Tibial nerve (tissue), 4 donors: Measurements from ENCODE around the gene ATR. TPM values are rescaled to one million over a fixed set of nuclear protein-coding genes. Genes with fewer than 3 reads are reported as not detected.
A peak's percentile ranks its signal among the peaks of the same experiment; 100 is the strongest.
"Not testable (repeated sequence)": the region's sequence is repeated elsewhere in the genome, so short reads cannot be mapped to it uniquely, and the experiment has no call there.

ENCODE experiments used
- DNase-seq, 2 donors: peaks; one replicate each; pipeline ENCODE4 v3.0.0-alpha.2; 2019; ENCODE audit warnings: low spot score in 2 of 2
- H3K27ac ChIP-seq, 4 donors: fragments of 200-600 bp; sonication (generic) in 3 of 4; one replicate each; pipeline ENCODE4 v1.5.1; 2017 to 2019; ENCODE audit warnings: mild to moderate bottlenecking in 1 of 4
- H3K27me3 ChIP-seq, 2 donors: fragments of 200-600 bp; sonication (generic) in 1 of 2; one replicate each; pipeline versions ENCODE4 v1.5.1 to v1.6.0; 2017 to 2019
- H3K36me3 ChIP-seq, 3 donors: fragments of 200-600 bp; sonication (generic); one replicate each; pipeline ENCODE4 v1.5.1; 2018 to 2019
- H3K4me1 ChIP-seq, 4 donors: fragments of 200-600 bp; sonication (generic) in 3 of 4; one replicate each; pipeline ENCODE4 v1.5.1; 2017 to 2019
- H3K4me3 ChIP-seq, 4 donors: fragments of 200-600 bp; sonication (generic) in 3 of 4; one replicate each; pipeline ENCODE4 v1.5.1; 2017 to 2019; ENCODE audit warnings: mild to moderate bottlenecking in 1 of 4, moderate library complexity in 1 of 4
- H3K9me3 ChIP-seq, 4 donors: fragments of 200-600 bp; sonication (generic) in 3 of 4; one replicate each; pipeline ENCODE4 v1.5.1; 2017 to 2019
- CTCF ChIP-seq, 5 experiments: fragments of 200-600 bp in 3 of 5; fragments of 450-650 bp in 2 of 5; sonication (generic) in 3 of 5; IDR thresholded peaks; one replicate each; pipeline ENCODE4 v1.5.1; 2016 to 2019; ENCODE audit warnings: antibody characterized with exemption in 5 of 5, mild to moderate bottlenecking in 3 of 5, moderate library complexity in 2 of 5
- EP300 ChIP-seq, 2 donors: sonication (generic); formaldehyde crosslinking; IDR thresholded peaks; one replicate each; pipeline ENCODE4 v1.6.1; 2017; ENCODE audit warnings: antibody characterized with exemption in 2 of 2, mild to moderate bottlenecking in 1 of 2
- POLR2A ChIP-seq, 2 donors: fragments of 450-650 bp; IDR thresholded peaks; one replicate each; pipeline ENCODE4 v1.6.1; 2017; ENCODE audit warnings: antibody characterized with exemption in 2 of 2, mild to moderate bottlenecking in 2 of 2, moderate library complexity in 2 of 2
- WGBS, 2 donors: methylation state at CpG; one replicate each; pipeline ENCODE4 v1.1.5; 2018; 5-methylcytosine and 5-hydroxymethylcytosine counted together
- total RNA-seq, 4 donors: library from RNA; depleted of rRNA; stranded (reverse); fragments of >200 nt; gene quantifications; one replicate each; pipeline ENCODE4 v1.1.0, GENCODE V29; 2016

Gene ATR
- total RNA-seq, 4 donors from 2014 or later: 20.8 to 43.3 (median 31.6) TPM

GRCh38 chr3:142580061-142580423 lies 1.5 kb upstream of the ATR start:
- Histone ChIP-seq H3K27ac (no peak overlapping the region), H3K9me3 (no peaks in the 10 kb centered on the region)

GRCh38 chr3:142577696-142578328 lies 721 bp downstream of the ATR start:
- no peak for DNase-seq
- Histone ChIP-seq H3K36me3 (no peaks in the 10 kb centered on the region), H3K27ac (peak overlapping the region; percentile 9 to 92 (median 84)), H3K9me3 (no peaks in the 10 kb centered on the region), H3K27me3 (no peaks in the 10 kb centered on the region), H3K4me1 (peaks cover 0 to 38% (median 17%) of the 10 kb centered on the region in 4 donors), H3K4me3 (peak overlapping the region; percentile 64 to 96 (median 85))
- WGBS, 2 donors: 7 to 8% methylated on average over 12 of the region's 12 CpGs
- TF ChIP-seq POLR2A (IDR thresholded peaks at IDR 0.05): no peak
- no peak for TF ChIP-seq CTCF (IDR thresholded peaks at IDR 0.05)
- TF ChIP-seq EP300 (IDR thresholded peaks at IDR 0.05): no peak

More at GRCh38 chr3:142580061-142580423, 1.5 kb upstream of the ATR start:
- H3K36me3 ChIP-seq: no peaks in the 10 kb centered on the region
- no peak for DNase-seq
- H3K4me3 ChIP-seq: no peak overlapping the region
- no peak for TF ChIP-seq POLR2A (IDR thresholded peaks at IDR 0.05)
- TF ChIP-seq EP300 (IDR thresholded peaks at IDR 0.05): no peak
- TF ChIP-seq CTCF (IDR thresholded peaks at IDR 0.05): no peak
- peaks cover 0 to 38% (median 17%) of the 10 kb centered on the region in 4 donors for H3K4me1 ChIP-seq
- H3K27me3 ChIP-seq: no peaks in the 10 kb centered on the region
- 77 to 96% methylated on average over 1 of the region's 1 CpG for WGBS, 2 donors

DNA sequence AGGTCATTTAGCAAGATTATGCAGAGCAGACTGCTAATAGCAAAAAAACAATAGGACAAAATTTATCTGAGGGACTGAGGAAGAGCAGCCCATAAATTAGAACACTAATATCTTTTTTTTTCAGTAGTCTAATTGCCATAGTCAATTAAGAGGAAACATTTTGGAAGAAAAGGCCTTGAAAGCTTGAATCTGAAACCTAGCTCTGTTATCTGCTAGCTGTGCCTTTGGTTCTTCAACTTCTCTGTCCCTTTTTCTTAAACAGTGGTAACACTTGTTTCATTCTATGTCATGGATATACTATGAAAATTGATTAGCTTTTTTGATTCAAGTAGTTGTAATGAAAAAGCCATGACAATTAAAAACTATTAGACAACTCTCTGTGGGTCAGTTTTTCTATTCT lies 1.7 kb downstream of the ATR start:
- TF ChIP-seq POLR2A (IDR thresholded peaks at IDR 0.05): no peak
- TF ChIP-seq CTCF (IDR thresholded peaks at IDR 0.05): no peak
- no peak for TF ChIP-seq EP300 (IDR thresholded peaks at IDR 0.05)
- Histone ChIP-seq H3K36me3 (no peaks in the 10 kb centered on the region), H3K9me3 (no peaks in the 10 kb centered on the region), H3K4me3 (peak overlapping the region in 1 of 4 donors; percentile 96), H3K27me3 (no peaks in the 10 kb centered on the region), H3K4me1 (peaks cover 0 to 38% (median 17%) of the 10 kb centered on the region in 4 donors), H3K27ac (no peak overlapping the region)
- DNase-seq: no peak

DNA sequence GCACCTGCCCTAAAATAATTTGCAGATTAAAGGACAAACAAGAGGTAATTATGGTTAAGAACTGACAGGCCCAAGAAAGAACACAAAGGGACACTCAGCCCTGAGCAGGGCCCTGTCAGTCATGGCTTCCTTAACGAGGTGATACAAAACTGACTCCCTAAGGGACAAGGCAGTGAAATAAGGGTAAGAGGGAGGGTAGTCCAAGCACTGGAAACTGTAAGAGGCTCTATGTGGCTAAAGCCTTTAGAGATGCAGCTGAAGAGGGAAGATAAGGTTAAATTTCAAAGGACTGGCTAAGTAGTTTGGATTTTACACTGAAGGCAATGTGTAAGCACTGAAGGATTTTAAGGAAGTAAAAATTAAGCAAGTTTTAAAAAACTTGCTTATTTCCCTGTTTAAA lies 3.9 kb downstream of the ATR start:
- WGBS, 2 donors: 36 to 47% methylated on average over 1 of the region's 1 CpG
- peaks cover 0 to 8% (median 0%) of the 10 kb centered on the region in 3 donors for H3K36me3 ChIP-seq
- no peaks in the 10 kb centered on the region for H3K9me3 ChIP-seq
- H3K4me1 ChIP-seq: peaks cover 0 to 35% (median 15%) of the 10 kb centered on the region in 4 donors
- no peaks in the 10 kb centered on the region for H3K27me3 ChIP-seq
- TF ChIP-seq EP300 (IDR thresholded peaks at IDR 0.05): no peak
- TF ChIP-seq POLR2A (IDR thresholded peaks at IDR 0.05): no peak
- no peak for TF ChIP-seq CTCF (IDR thresholded peaks at IDR 0.05)
- H3K27ac ChIP-seq: no peak overlapping the region
- DNase-seq: no peak
- no peak overlapping the region for H3K4me3 ChIP-seq

DNA sequence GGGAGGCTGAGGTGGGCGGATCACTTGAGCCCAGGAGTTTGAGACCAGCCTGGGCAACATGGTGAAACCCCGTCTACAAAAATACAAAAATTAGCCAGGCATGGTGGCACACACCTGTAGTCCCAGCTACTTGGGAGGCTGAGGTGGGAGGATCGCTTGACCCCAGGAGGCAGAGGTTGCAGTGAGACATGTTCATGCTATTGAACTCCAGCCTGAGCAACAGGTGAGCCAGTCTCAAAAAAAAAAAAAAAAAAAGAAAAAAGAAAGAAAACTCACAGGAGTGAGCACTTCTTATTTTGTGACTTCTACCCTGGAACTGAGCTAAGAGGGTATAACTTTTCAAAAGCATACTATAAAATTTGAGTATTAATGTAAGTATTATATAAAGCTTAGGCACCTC lies 4.3 kb downstream of the ATR start:
- not testable (repeated sequence) for H3K27me3 ChIP-seq, H3K36me3 ChIP-seq, H3K9me3 ChIP-seq, H3K27ac ChIP-seq, H3K4me3 ChIP-seq, DNase-seq
- 94 to 96% methylated on average over 3 of the region's 3 CpGs for WGBS, 2 donors
- peaks cover 0 to 31% (median 13%) of the 10 kb centered on the region in 4 donors for H3K4me1 ChIP-seq

GRCh38 chr3:142569422-142569821 lies 9.1 kb downstream of the ATR start:
- not testable (repeated sequence) for DNase-seq
- WGBS, 2 donors: 86 to 89% methylated on average over 3 of the region's 3 CpGs

More at GRCh38 chr3:142569422-142569821, 9.1 kb downstream of the ATR start:
- H3K27ac ChIP-seq, H3K27me3 ChIP-seq, H3K9me3 ChIP-seq, H3K4me1 ChIP-seq, H3K4me3 ChIP-seq: not testable (repeated sequence)
- H3K36me3 ChIP-seq: peaks cover 0 to 29% (median 0%) of the 10 kb centered on the region in 3 donors
